Smooth muscle cell (in vitro differentiated cells): ENCODE data around the gene ATP6AP2. TPM values are rescaled to one million over a fixed set of nuclear protein-coding genes. Genes with fewer than 3 reads are reported as not detected.
"Not testable (repeated sequence)": the region's sequence is repeated elsewhere in the genome, so short reads cannot be mapped to it uniquely, and the experiment has no call there.

Source experiments
- DNase-seq: peaks from one replicate; lab custom pipeline; 2025; ENCODE audit not compliant: unreplicated experiment; lab: John Stamatoyannopoulos, UW
- H2AFZ ChIP-seq: fragments of 200-600 bp; sonication (generic); 2 replicates; pipeline ENCODE4 v1.6.0; 2016; ENCODE audit warnings: antibody characterized with exemption, low read depth, mild to moderate bottlenecking
- H3F3A ChIP-seq: fragments of 200-600 bp; sonication (generic); 2 replicates; pipeline ENCODE4 v1.6.0; 2017; ENCODE audit warnings: antibody characterized with exemption, low read depth
- H3K27ac ChIP-seq: fragments of 200-600 bp; sonication (generic); 2 replicates; pipeline ENCODE4 v1.5.1; 2016; ENCODE audit warnings: low read depth, mild to moderate bottlenecking
- H3K27me3 ChIP-seq: fragments of 200-600 bp; sonication (generic); 2 replicates; pipeline ENCODE4 v1.6.1; 2016; ENCODE audit warnings: low read depth, mild to moderate bottlenecking
- H3K36me3 ChIP-seq: fragments of 200-600 bp; sonication (generic); 2 replicates; pipeline ENCODE4 v1.5.1; 2016; ENCODE audit warnings: low read depth
- H3K4me1 ChIP-seq: fragments of 200-600 bp; sonication (generic); 2 replicates; pipeline ENCODE4 v1.5.1; 2016; ENCODE audit warnings: low read depth
- H3K4me2 ChIP-seq: fragments of 200-600 bp; sonication (generic); 2 replicates; pipeline ENCODE4 v1.6.0; 2016; ENCODE audit warnings: mild to moderate bottlenecking
- H3K4me3 ChIP-seq: fragments of 200-600 bp; sonication (generic); 2 replicates; pipeline ENCODE4 v1.5.1; 2016; ENCODE audit warnings: mild to moderate bottlenecking
- H3K79me2 ChIP-seq: fragments of 200-600 bp; sonication (generic); 2 replicates; pipeline ENCODE4 v1.6.0; 2016; ENCODE audit warnings: low read depth, mild to moderate bottlenecking
- H3K9ac ChIP-seq: fragments of 200-600 bp; sonication (generic); 2 replicates; pipeline ENCODE4 v1.6.0; 2016; ENCODE audit warnings: low read depth
- H3K9me3 ChIP-seq: fragments of 200-600 bp; sonication (generic); replicated peaks from 2 replicates; pipeline ENCODE4 v1.5.1; 2016; ENCODE audit warnings: low read depth
- H4K20me1 ChIP-seq: fragments of 200-600 bp; sonication (generic); 2 replicates; pipeline ENCODE4 v1.6.0; 2016; ENCODE audit warnings: low read depth
- WGBS: methylation state at CpG from one replicate; pipeline ENCODE4 v1.1.7; 2016; ENCODE audit warnings: low lambda C conversion rate; 5-methylcytosine and 5-hydroxymethylcytosine counted together
- polyA plus RNA-seq: library from polyadenylated mRNA; unstranded; fragments of >200 nt; fragmentation: Nextera tagmentation; extraction: Ambion mirVana; gene quantifications from 2 replicates; pipeline ENCODE4 v1.2.1, GENCODE V29; 2016
- total RNA-seq: library from RNA; depleted of rRNA; stranded (reverse); fragments of >200 nt; gene quantifications from 2 replicates; pipeline ENCODE4 v1.2.3, GENCODE V29; 2014
- TF ChIP-seq, protein P1 (sequence below): fragments of 200-600 bp; sonication (generic); IDR thresholded peaks from 2 replicates; pipeline ENCODE4 v1.5.1; 2017; ENCODE audit warnings: borderline replicate concordance, mild to moderate bottlenecking, antibody characterized with exemption; ENCODE audit not compliant: insufficient read depth, poor library complexity, severe bottlenecking

The ATP6AP2 gene
- total and polyA plus RNA-seq, 2 experiments from 2014 or later, result 164 to 207 TPM

DNA sequence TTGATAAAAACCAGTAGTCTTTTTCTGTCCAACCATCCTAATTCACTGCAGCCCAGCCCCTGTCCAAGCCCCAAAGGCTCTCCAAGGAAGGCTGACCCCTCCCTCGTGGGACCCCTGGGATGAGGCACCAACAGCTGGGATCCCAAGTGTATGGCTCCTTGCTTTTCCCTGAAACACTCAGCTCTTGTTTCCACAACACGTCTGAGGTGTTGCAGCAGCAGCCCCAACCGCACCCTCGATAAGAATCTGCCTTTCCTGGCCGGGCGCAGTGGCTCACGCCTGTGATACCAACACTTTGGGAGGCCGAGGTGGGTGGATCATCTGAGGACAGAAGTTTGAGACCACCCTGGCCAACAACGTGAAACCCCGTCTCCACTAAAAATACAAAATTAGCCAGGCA is 17.0 kb upstream of the ATP6AP2 start:
- H3K4me2 ChIP-seq, result no peak overlapping the region
- H3K27me3 ChIP-seq, result no peaks in the 10 kb centered on the region
- no peaks in the 10 kb centered on the region for H3K36me3 ChIP-seq
- no peaks in the 10 kb centered on the region for H3K9me3 ChIP-seq
- H3K79me2 ChIP-seq, result no peaks in the 10 kb centered on the region
- no peaks in the 10 kb centered on the region for H3F3A ChIP-seq
- 89% methylated on average over 10 of the region's 10 CpGs for WGBS
- DNase-seq, result no peak
- no peak overlapping the region for H3K9ac ChIP-seq
- H4K20me1 ChIP-seq, result no peaks in the 10 kb centered on the region
- no peak overlapping the region for H3K27ac ChIP-seq
- no peak overlapping the region for H2AFZ ChIP-seq
- TF ChIP-seq, protein P1, sequence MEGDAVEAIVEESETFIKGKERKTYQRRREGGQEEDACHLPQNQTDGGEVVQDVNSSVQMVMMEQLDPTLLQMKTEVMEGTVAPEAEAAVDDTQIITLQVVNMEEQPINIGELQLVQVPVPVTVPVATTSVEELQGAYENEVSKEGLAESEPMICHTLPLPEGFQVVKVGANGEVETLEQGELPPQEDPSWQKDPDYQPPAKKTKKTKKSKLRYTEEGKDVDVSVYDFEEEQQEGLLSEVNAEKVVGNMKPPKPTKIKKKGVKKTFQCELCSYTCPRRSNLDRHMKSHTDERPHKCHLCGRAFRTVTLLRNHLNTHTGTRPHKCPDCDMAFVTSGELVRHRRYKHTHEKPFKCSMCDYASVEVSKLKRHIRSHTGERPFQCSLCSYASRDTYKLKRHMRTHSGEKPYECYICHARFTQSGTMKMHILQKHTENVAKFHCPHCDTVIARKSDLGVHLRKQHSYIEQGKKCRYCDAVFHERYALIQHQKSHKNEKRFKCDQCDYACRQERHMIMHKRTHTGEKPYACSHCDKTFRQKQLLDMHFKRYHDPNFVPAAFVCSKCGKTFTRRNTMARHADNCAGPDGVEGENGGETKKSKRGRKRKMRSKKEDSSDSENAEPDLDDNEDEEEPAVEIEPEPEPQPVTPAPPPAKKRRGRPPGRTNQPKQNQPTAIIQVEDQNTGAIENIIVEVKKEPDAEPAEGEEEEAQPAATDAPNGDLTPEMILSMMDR, result no peak
- H3K4me1 ChIP-seq, result no peaks in the 10 kb centered on the region
- H3K4me3 ChIP-seq, result no peak overlapping the region

DNA sequence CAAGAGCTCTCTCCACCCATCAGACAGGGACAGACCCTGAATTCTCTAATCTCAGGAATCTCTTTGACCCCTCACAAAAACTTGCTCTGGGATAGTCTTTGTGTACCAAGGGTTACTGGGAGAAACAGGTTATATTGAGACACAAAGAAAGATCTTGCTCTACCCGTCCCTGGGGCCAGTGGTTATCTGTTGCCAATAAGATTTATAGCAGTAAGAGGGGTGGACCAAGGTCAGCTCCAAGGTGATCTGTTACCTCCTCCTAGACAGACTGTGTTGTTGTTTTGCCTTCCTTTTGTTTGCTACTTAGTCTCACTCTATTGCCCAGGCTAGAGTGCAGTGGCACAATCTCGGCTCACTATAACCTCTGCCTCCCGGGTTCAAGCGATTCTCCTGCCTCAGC is 16.3 kb upstream of the ATP6AP2 start:
- no peak overlapping the region for H3K9ac ChIP-seq
- DNase-seq, result no peak
- no peaks in the 10 kb centered on the region for H3F3A ChIP-seq
- no peak overlapping the region for H2AFZ ChIP-seq
- H3K27ac ChIP-seq, result no peak overlapping the region
- no peaks in the 10 kb centered on the region for H3K4me1 ChIP-seq
- H3K9me3 ChIP-seq, result no peaks in the 10 kb centered on the region
- no peaks in the 10 kb centered on the region for H3K36me3 ChIP-seq
- H3K4me2 ChIP-seq, result no peak overlapping the region
- no peaks in the 10 kb centered on the region for H4K20me1 ChIP-seq
- H3K27me3 ChIP-seq, result no peaks in the 10 kb centered on the region
- no peak overlapping the region for H3K4me3 ChIP-seq
- H3K79me2 ChIP-seq, result no peaks in the 10 kb centered on the region
- 86% methylated on average over 4 of the region's 4 CpGs for WGBS
- TF ChIP-seq, protein P1, result no peak

DNA sequence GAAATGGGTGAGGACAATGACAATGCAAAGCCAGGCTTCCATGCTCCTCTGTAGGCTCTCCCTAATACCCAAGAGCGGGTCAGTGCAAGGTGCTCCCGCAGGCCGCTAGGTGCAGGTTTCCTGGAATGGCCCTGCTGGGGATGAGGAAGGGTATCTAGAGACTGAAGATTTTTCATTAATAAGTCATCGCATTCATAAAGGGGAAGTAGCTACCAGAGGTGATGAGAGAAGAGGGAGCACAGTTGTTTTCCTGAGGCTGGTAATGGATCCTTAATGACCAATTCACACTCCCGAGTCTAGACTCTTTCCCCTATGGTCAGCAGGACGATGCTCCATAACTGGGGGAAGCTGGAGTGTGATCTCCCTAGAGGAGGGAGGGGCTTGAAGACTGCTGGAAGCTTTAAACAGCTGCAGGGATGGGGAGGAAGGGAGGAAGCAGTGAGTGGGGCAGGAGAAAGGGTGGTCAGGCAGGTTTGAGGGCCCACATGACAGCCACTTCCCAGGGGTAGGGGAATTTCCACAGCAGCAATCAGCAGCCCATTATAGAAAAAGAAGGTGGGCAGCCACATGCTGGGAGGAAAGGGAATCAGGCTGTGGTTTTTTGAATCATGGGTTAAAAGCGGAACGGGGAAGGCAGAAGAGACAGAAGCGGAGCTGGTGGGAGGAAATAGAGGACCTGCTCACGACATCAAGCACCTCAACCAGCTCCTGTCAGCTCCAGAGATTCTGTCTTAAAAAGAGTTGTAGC is 10.2 kb upstream of the ATP6AP2 start:
- TF ChIP-seq, protein P1, result no peak
- Histone ChIP-seq H3K4me1 (no peaks in the 10 kb centered on the region), H3K4me2 (no peak overlapping the region), H2AFZ (no peak overlapping the region), H3K36me3 (no peaks in the 10 kb centered on the region), H3K27ac (no peak overlapping the region), H4K20me1 (no peaks in the 10 kb centered on the region), H3K9me3 (no peaks in the 10 kb centered on the region), H3F3A (no peaks in the 10 kb centered on the region), H3K9ac (no peak overlapping the region), H3K4me3 (no peak overlapping the region), H3K79me2 (no peaks in the 10 kb centered on the region), H3K27me3 (no peaks in the 10 kb centered on the region)
- 74% methylated on average over 10 of the region's 10 CpGs for WGBS
- no peak for DNase-seq

DNA sequence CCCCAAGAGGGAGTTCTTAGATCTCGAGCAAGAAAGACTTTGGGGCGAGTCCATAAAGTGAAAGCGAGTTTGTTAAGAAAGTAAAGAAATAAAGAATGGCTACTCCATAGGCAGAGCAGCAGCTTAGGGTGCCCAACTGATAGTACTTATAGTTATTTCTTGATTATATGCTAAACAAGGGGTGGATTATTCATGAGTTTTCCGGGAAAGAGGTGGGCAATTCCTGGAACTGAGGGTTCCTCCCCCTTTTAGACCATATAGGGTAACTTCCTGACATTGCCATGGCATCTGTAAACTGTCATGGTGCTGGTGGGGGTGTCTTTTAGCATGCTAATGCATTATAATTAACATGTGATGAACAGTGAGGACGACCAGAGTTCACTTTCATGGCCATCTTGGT is 9.6 kb upstream of the ATP6AP2 start:
- H3F3A ChIP-seq, H2AFZ ChIP-seq, H3K79me2 ChIP-seq, H3K27me3 ChIP-seq, H3K4me1 ChIP-seq, H3K36me3 ChIP-seq, H3K9me3 ChIP-seq, H3K27ac ChIP-seq, DNase-seq, H3K4me3 ChIP-seq, H4K20me1 ChIP-seq, H3K4me2 ChIP-seq, H3K9ac ChIP-seq: not testable (repeated sequence)
- 75% methylated on average over 5 of the region's 5 CpGs for WGBS
